HEK293T (cell line): Measurements from ENCODE around the gene AADACL4.

ENCODE experiments used
- ELF4 ChIP-seq: fragments of 450-650 bp; IDR thresholded peaks from 2 replicates; pipeline ENCODE4 v1.6.1; 2017; ENCODE audit warnings: antibody characterized with exemption
- FOXK2 ChIP-seq: fragments of 450-650 bp; IDR thresholded peaks from 2 replicates; pipeline ENCODE4 v1.6.1; 2016; ENCODE audit warnings: mild to moderate bottlenecking
- FOXM1 ChIP-seq: fragments of 450-650 bp; IDR thresholded peaks from 2 replicates; pipeline ENCODE4 v1.6.1; 2017; ENCODE audit warnings: mild to moderate bottlenecking, borderline replicate concordance
- LEF1 ChIP-seq: fragments of 450-650 bp; IDR thresholded peaks from 2 replicates; pipeline ENCODE4 v1.6.1; 2017; ENCODE audit warnings: mild to moderate bottlenecking, borderline replicate concordance
- NFRKB ChIP-seq: fragments of 450-650 bp; IDR thresholded peaks from 2 replicates; pipeline ENCODE4 v1.6.1; 2016; ENCODE audit warnings: mild to moderate bottlenecking, moderate library complexity
- PKNOX1 ChIP-seq: fragments of 450-650 bp; IDR thresholded peaks from 2 replicates; pipeline ENCODE4 v1.6.1; 2016
- SP1 ChIP-seq: fragments of 450-650 bp; IDR thresholded peaks from 2 replicates; pipeline ENCODE4 v1.6.1; 2017
- TARDBP ChIP-seq: fragments of 450-650 bp; IDR thresholded peaks from 2 replicates; pipeline ENCODE4 v1.6.1; 2016

GRCh38 chr1:12620488-12620865 is 23.4 kb upstream of the AADACL4 start:
- no peak for TF ChIP-seq ELF4
- TF ChIP-seq SP1 = no peak
- TF ChIP-seq LEF1 = no peak
- TF ChIP-seq FOXM1 = no peak
- TF ChIP-seq FOXK2 = no peak
- no peak for TF ChIP-seq TARDBP
- TF ChIP-seq NFRKB = no peak
- TF ChIP-seq PKNOX1 = no peak
